Fibroblast of gingiva (primary cell): ENCODE data around the gene TNFSF9.
"Not testable (repeated sequence)": the region's sequence is repeated elsewhere in the genome, so short reads cannot be mapped to it uniquely, and the experiment has no call there.

Experiments used
- DNase-seq: peaks from one replicate; pipeline ENCODE4 v3.0.0-alpha.2; 2011; ENCODE audit warnings: low read depth

TNFSF9 gene

DNA sequence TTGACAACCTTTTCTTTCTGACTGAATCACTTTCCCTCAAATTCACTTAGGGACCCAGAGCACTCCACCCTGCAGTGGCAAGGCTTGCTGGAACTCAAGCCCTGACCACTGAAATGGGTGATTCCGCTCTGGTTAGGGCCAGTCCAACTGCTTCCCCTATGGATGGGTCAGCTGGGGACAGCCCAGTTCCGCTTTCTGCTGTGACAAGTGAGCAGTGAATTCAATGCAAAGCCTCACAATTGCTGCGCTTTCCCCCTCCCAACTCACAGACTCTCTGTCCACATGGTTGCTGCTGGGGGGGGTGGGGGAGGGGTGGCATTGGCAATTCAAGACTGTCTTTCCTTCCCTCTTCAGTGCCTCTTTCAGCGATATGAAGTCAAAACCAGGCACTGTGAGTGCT is 41.4 kb downstream of the TNFSF9 start:
- DNase-seq: no peak

DNA sequence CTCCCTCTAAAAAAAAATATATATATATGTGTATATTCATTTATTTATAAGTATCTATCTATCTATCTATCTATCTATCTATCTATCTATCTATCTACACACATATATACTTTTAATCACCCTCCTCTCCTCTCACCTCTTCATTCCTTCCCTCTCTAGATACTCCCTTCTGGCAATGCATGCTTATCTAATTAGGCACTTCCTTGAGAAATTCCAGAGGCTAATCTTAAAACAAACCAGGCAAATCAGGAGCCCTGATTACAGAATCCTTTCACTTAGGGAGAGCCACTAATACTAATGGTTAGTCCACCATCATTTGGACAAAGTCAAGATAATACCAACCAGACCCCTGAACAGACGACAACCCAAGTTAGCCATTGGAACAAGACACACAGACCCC is 42.5 kb downstream of the TNFSF9 start:
- no peak for DNase-seq

DNA sequence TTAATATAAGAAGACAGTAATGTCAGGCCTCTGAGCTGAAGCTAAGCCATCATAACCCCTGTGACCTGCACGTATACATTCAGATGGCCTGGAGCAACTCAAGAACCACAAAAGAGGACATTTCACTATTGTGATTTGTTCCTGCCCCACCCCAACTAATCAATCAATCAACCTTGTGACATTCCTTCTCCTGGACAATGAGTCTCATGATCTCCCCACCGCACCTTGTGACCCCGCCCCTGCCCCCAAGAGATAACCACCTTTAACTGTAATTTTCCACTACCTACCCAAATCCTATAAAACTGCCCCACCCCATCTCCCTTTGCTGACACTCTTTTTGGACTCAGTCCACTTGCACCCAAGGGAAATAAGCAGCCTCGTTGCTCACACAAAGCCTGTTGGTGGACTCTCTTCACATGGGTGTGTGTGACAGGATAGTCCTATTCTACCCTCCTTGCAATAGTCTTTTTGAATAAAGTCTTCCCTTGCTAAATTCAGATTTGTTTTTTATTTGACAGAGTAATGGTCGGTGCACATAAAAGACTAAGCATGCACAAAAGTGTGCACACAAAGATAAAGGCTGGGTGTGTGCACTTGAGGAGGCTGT is 46.1 kb downstream of the TNFSF9 start:
- DNase-seq: no peak

DNA sequence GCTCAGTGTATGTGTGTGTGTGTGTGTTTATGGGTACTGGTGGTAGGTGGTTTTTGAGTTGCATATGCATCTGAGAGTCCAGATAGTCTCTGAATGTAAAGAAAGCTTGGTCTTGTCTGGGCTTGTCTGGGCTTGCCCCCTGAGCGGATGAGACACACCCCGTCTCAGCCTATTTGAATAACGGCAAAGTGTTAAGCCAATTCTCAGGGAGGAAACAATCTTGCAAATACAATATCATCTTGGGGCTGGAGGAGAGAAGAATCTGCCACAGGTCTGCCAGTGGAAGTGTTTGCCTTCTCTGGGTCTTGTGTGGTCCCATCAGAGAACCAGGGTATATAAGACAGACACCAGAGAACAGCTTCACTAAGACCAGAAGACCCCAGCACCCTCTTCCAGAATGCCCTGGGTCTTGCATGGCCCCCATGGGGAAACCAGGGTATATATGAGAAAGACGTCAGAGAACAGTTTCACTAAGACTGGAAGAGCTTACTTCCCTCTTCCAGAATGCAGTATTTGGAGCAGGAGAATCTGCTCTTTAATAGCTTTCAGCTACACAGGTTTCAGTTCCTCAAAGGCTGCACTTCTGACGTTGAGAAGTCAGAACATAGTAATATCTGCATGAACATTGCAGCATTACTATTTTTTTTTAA is 46.8 kb downstream of the TNFSF9 start:
- DNase-seq: no peak

DNA sequence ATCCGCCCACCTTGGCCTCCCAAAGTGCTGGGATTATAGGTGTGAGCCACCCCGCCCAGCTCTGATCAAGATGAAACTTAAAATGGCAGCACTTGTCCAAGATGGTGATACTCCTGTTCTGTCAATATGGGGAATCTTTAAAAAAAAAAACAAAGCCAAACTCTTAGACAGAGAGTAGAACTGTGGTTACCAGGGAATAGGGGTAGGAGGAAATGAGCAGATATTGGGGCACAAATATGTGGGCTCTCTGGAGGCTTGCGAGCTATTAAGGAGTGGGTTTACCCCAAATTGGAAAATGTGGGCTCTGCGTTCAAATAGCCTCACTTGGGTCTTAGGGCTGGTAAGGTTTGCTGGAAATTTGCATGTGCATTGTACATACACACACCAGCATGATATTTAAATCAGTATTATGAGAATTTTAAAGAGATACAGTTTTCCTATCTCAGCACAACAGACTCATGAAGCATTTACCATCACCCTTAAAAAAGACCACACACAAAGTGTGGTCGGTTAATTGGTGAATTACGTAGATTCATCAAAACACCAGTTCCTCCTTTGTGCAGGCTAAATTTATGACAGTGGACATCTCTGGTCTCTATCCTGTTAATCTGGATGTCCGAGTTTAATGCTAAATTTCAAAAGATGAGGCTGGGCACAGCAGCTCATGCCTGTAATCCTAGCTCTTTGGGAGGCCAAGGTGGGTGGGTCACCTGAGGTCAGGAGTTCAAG is 48.8 kb downstream of the TNFSF9 start:
- no peak for DNase-seq

DNA sequence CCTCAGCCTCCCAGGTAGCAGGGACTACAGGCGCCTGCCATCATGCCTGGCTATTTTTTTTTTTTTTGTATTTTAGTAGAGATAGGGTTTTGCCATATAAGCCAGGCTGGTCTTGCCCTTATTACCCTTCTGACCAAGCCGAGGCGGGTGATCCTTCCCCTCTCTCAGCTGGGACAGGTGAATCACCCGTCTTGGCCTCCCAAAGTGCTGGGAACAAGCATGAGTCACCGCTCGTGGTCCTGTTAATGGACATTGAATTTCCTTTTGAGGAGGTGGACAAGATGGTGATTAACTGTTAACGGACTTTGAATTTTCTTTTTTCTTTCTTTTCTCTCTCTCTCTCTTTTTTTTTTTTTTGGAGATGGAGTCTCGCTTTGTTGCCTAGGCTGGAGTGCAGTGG is 49.5 kb downstream of the TNFSF9 start:
- DNase-seq: no peak

DNA sequence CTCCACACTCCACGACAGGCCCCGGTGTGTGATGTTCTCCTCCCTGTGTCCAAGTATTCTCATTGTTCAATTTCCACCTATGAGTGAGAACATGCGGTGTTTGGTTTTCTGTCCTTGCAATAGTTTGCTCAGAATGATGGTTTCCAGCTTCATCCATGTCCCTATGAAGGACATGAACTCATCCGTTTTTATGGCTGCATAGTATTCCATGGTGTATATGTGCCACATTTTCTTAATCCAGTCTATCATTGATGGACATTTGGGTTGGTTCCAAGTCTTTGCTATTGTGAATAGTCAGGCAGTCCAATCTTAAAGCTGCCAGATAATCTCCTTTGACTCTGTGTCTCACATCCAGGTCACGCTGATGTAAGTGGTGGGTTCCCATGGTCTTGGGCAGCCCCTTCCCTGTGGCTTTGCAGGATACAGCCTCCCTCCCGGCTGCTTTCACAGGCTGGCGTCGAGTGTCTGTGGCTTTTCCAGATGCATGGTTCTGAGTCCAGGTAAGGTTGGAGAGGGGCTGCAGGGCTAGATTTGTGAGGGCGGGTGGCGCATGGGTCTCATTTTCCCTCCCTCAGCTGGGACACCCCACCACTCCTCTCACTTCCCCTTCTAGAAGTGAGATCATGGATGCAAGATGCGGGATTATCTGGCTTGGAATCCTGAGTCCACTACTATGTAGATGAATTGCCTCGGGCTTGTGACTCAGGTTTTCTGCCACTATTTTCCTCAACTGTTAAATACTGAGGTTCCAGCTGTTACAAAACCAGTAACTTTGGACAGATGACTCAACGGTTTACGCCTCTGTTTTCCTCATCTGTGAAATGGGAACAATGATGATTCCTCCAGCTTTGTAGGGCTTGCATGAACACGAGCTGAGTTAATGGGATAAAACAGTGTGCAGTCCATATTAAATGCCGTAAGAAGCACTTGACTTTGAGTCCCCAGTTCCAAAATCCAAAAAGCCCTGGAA is 52.0 kb downstream of the TNFSF9 start:
- not testable (repeated sequence) for DNase-seq
